WTC11 (cell line): ENCODE results near the gene SNRNP27. TPM values are rescaled to one million over a fixed set of nuclear protein-coding genes. Genes with fewer than 3 reads are reported as not detected.

Source experiments
- ATAC-seq: fragments of 200-7000 bp; cut with Tn5 transposase; 2 replicates; pipeline ENCODE4 v1.10.0; 2021; ENCODE audit warnings: mild to moderate bottlenecking, moderate library complexity
- CTCF ChIA-PET: fragments of 300-600 bp; sonication (Branson Sonifier 250); formaldehyde crosslinking; loops from one replicate; lab custom pipeline; 2021; ENCODE audit warnings: antibody characterized with exemption; lab: Charles Lee
- POLR2A ChIA-PET: fragments of 350-600 bp; sonication (Branson Sonifier 250); formaldehyde crosslinking; loops from one replicate; lab custom pipeline; 2021; ENCODE audit warnings: antibody characterized with exemption; lab: Charles Lee
- DNase-seq: peaks from one replicate; pipeline ENCODE4 v3.0.0; 2021; ENCODE audit warnings: low spot score
- H3K27ac Mint-ChIP-seq: 2 replicates; pipeline ENCODE4 v1.8.0; 2021; ENCODE audit warnings: mixed read lengths
- H3K27me3 Mint-ChIP-seq: 2 replicates; pipeline ENCODE4 v1.8.0; 2021; ENCODE audit warnings: low read depth, mild to moderate bottlenecking, moderate library complexity, mixed read lengths
- H3K36me3 Mint-ChIP-seq: 2 replicates; pipeline ENCODE4 v1.8.0; 2021; ENCODE audit warnings: mixed read lengths
- H3K4me1 Mint-ChIP-seq: 2 replicates; pipeline ENCODE4 v1.8.0; 2022; ENCODE audit warnings: mixed read lengths
- H3K4me3 Mint-ChIP-seq: 2 replicates; pipeline ENCODE4 v1.8.0; 2021; ENCODE audit warnings: mild to moderate bottlenecking, moderate library complexity, mixed read lengths
- H3K9me3 Mint-ChIP-seq: 2 replicates; pipeline ENCODE4 v1.8.0; 2021; ENCODE audit warnings: mixed read lengths
- ATF1 ChIP-seq: sonication (generic); formaldehyde crosslinking; IDR thresholded peaks from 2 replicates; pipeline ENCODE4 v1.8.1; 2023; ENCODE audit warnings: mild to moderate bottlenecking, moderate library complexity, missing genetic modification reagents
- CBFB ChIP-seq: sonication (generic); formaldehyde crosslinking; IDR thresholded peaks from 2 replicates; pipeline ENCODE4 v1.8.1; 2022; ENCODE audit warnings: mild to moderate bottlenecking, low read depth, missing genetic modification reagents
- EMX1 ChIP-seq: fragments of 250-450 bp; sonication (Bioruptor Pico); IDR thresholded peaks from 2 replicates; pipeline ENCODE4 v1.8.0; 2021; ENCODE audit warnings: mild to moderate bottlenecking
- FOXP1 ChIP-seq: sonication (generic); formaldehyde crosslinking; IDR thresholded peaks from 2 replicates; pipeline ENCODE4 v1.8.0; 2022; ENCODE audit warnings: missing genetic modification reagents, mild to moderate bottlenecking, moderate library complexity, borderline replicate concordance
- HMGA2 ChIP-seq: fragments of 250-450 bp; sonication (Bioruptor Pico); IDR thresholded peaks from 2 replicates; pipeline ENCODE4 v1.4.0; 2021; ENCODE audit warnings: mild to moderate bottlenecking, moderate library complexity
- IRF2 ChIP-seq: sonication (generic); formaldehyde crosslinking; IDR thresholded peaks from 2 replicates; pipeline ENCODE4 v1.8.0; 2022; ENCODE audit warnings: low read depth, missing genetic modification reagents, borderline replicate concordance
- JAZF1 ChIP-seq: fragments of 250-450 bp; sonication (Bioruptor Pico); IDR thresholded peaks from 2 replicates; pipeline ENCODE4 v1.9.0; 2021; ENCODE audit warnings: moderate library complexity, mild to moderate bottlenecking, inconsistent platforms
- NFYB ChIP-seq: sonication (generic); formaldehyde crosslinking; conservative IDR thresholded peaks from 2 replicates; pipeline ENCODE4 v1.8.0; 2022; ENCODE audit warnings: low read depth, missing genetic modification reagents
- NR2C2 ChIP-seq: sonication (generic); formaldehyde crosslinking; IDR thresholded peaks from 2 replicates; pipeline ENCODE4 v1.8.0; 2022; ENCODE audit warnings: mild to moderate bottlenecking, missing genetic modification reagents
- NR3C1 ChIP-seq: sonication (generic); formaldehyde crosslinking; conservative IDR thresholded peaks from 2 replicates; pipeline ENCODE4 v1.8.1; 2023; ENCODE audit warnings: low read depth, mild to moderate bottlenecking, missing genetic modification reagents
- TEAD4 ChIP-seq: sonication (generic); formaldehyde crosslinking; IDR thresholded peaks from 2 replicates; pipeline ENCODE4 v1.8.0; 2022; ENCODE audit warnings: mild to moderate bottlenecking, missing genetic modification reagents
- ZNF317 ChIP-seq: sonication (generic); formaldehyde crosslinking; IDR thresholded peaks from 2 replicates; pipeline ENCODE4 v1.8.1; 2023; ENCODE audit warnings: low read depth, mild to moderate bottlenecking, moderate library complexity, missing genetic modification reagents, borderline replicate concordance
- ZNF416 ChIP-seq: fragments of 250-450 bp; sonication (Bioruptor Pico); IDR thresholded peaks from 2 replicates; pipeline ENCODE4 v1.9.0; 2021; ENCODE audit warnings: mild to moderate bottlenecking, inconsistent platforms
- total RNA-seq: library from RNA; stranded (reverse); gene quantifications from 3 replicates; pipeline ENCODE4 v1.2.3, GENCODE V29; 2021
- TF ChIP-seq, protein P1 (sequence below): sonication (generic); formaldehyde crosslinking; IDR thresholded peaks from 2 replicates; pipeline ENCODE4 v1.8.0; 2023; ENCODE audit warnings: missing genetic modification reagents
- TF ChIP-seq, protein P2 (sequence below): sonication (generic); formaldehyde crosslinking; IDR thresholded peaks from 2 replicates; pipeline ENCODE4 v1.8.0; 2023; ENCODE audit warnings: missing genetic modification reagents, mild to moderate bottlenecking, borderline replicate concordance
- TF ChIP-seq, protein P3 (sequence below): sonication (generic); formaldehyde crosslinking; IDR thresholded peaks from 2 replicates; pipeline ENCODE4 v1.8.1; 2023; ENCODE audit warnings: mild to moderate bottlenecking, missing genetic modification reagents, borderline replicate concordance
- TF ChIP-seq, protein P4 (sequence below): fragments of 250-450 bp; sonication (Bioruptor Pico); IDR thresholded peaks from 2 replicates; pipeline ENCODE4 v1.9.0; 2021; ENCODE audit warnings: mild to moderate bottlenecking
- TF ChIP-seq, protein P5 (sequence below): sonication (generic); formaldehyde crosslinking; IDR thresholded peaks from 2 replicates; pipeline ENCODE4 v1.8.1; 2023; ENCODE audit warnings: mild to moderate bottlenecking, missing genetic modification reagents
- TF ChIP-seq, protein P6 (sequence below): sonication (generic); formaldehyde crosslinking; IDR thresholded peaks from 2 replicates; pipeline ENCODE4 v1.8.1; 2023; ENCODE audit warnings: mild to moderate bottlenecking, moderate library complexity, missing genetic modification reagents

Gene SNRNP27
- total RNA-seq, 1 experiment from 2014 or later = 38.4 TPM

DNA sequence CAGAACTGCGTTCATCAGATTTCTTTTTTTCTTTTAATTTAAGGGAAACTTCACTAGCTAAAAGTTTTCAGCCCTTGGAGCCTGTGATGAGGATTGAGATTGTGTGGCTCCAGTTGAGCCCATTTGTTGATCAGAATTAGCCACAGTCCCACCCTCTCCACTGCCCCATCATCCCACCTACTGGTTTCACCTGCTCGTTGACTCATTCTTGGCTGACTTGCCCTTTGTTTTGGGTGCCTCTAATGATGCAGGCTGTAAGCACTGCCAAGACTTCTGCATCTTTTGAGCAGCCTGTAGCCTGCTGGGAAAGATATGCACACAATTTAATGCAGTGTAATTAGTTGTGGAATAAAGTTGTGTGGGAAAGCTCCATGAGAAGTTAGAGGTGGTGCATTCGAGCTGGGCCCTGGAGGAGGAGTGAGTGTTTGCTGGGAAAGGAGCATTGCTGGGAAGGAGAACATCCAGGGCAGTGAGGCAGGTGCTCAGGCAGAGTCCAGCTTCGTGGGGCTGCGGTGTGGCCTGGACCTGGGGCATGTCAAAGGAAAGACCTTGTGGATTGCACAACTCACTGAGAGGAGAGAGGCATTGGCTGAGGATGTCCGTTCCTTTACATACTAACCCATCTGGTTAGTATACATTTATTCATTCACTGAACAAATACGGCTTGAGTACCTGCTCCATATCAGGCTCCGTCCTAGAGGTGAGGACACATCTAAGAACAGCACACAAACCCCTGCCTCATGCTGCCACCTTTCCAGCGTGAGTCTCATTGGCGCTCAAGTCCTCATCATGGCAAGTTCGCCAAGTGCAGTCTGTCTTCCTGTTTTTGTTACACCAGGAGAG is 49.5 kb downstream of the SNRNP27 start:
- no peak for DNase-seq
- CTCF ChIA-PET = no interaction called here

DNA sequence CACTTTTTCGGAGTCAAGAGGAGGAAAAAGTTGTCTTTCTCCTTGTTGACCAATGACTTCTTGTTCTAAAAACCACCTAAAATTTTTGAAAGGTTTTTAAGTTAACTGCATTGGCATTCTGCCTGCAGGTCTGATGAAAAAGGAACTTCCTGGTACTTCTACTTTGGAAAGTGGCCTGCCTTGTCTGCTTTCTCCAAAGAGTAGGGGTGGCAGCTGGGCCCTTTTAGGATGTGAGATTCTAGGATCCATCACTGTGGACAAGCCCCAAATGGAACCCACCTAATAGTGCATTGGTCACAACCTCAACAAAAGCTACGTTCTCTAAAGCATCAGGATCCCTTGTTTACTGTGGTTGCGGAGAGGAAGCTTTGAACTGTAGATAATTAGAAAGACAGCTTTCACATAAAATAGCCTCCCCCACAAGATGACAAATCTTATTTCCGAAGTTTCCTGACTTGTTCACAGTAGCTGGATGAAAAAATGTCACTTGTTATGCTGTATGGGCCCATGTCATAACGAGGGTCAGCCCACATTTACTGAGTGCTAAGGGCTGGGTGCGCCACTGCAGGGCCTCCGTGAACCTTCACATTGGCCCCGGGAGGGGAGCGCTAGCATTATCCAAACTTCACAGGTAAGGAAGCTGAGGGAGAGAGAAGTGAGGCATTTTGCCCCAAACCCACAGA is 50.2 kb downstream of the SNRNP27 start:
- no peak overlapping the region for H3K4me3 Mint-ChIP-seq
- TF ChIP-seq ZNF416 (CRISPR knock-in tag) (no peak), CBFB (no peak), HMGA2 (CRISPR knock-in tag) (no peak), ZNF317 (CRISPR knock-in tag) (no peak), NR3C1 (CRISPR knock-in tag) (no peak), FOXP1 (CRISPR knock-in tag) (no peak), JAZF1 (CRISPR knock-in tag) (no peak), TEAD4 (CRISPR knock-in tag) (no peak), NR2C2 (no peak)
- TF ChIP-seq, protein P1, sequence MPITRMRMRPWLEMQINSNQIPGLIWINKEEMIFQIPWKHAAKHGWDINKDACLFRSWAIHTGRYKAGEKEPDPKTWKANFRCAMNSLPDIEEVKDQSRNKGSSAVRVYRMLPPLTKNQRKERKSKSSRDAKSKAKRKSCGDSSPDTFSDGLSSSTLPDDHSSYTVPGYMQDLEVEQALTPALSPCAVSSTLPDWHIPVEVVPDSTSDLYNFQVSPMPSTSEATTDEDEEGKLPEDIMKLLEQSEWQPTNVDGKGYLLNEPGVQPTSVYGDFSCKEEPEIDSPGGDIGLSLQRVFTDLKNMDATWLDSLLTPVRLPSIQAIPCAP (CRISPR knock-in tag) = no peak
- TF ChIP-seq, protein P2, sequence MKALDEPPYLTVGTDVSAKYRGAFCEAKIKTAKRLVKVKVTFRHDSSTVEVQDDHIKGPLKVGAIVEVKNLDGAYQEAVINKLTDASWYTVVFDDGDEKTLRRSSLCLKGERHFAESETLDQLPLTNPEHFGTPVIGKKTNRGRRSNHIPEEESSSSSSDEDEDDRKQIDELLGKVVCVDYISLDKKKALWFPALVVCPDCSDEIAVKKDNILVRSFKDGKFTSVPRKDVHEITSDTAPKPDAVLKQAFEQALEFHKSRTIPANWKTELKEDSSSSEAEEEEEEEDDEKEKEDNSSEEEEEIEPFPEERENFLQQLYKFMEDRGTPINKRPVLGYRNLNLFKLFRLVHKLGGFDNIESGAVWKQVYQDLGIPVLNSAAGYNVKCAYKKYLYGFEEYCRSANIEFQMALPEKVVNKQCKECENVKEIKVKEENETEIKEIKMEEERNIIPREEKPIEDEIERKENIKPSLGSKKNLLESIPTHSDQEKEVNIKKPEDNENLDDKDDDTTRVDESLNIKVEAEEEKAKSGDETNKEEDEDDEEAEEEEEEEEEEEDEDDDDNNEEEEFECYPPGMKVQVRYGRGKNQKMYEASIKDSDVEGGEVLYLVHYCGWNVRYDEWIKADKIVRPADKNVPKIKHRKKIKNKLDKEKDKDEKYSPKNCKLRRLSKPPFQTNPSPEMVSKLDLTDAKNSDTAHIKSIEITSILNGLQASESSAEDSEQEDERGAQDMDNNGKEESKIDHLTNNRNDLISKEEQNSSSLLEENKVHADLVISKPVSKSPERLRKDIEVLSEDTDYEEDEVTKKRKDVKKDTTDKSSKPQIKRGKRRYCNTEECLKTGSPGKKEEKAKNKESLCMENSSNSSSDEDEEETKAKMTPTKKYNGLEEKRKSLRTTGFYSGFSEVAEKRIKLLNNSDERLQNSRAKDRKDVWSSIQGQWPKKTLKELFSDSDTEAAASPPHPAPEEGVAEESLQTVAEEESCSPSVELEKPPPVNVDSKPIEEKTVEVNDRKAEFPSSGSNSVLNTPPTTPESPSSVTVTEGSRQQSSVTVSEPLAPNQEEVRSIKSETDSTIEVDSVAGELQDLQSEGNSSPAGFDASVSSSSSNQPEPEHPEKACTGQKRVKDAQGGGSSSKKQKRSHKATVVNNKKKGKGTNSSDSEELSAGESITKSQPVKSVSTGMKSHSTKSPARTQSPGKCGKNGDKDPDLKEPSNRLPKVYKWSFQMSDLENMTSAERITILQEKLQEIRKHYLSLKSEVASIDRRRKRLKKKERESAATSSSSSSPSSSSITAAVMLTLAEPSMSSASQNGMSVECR (CRISPR knock-in tag) = no peak
- TF ChIP-seq, protein P3, sequence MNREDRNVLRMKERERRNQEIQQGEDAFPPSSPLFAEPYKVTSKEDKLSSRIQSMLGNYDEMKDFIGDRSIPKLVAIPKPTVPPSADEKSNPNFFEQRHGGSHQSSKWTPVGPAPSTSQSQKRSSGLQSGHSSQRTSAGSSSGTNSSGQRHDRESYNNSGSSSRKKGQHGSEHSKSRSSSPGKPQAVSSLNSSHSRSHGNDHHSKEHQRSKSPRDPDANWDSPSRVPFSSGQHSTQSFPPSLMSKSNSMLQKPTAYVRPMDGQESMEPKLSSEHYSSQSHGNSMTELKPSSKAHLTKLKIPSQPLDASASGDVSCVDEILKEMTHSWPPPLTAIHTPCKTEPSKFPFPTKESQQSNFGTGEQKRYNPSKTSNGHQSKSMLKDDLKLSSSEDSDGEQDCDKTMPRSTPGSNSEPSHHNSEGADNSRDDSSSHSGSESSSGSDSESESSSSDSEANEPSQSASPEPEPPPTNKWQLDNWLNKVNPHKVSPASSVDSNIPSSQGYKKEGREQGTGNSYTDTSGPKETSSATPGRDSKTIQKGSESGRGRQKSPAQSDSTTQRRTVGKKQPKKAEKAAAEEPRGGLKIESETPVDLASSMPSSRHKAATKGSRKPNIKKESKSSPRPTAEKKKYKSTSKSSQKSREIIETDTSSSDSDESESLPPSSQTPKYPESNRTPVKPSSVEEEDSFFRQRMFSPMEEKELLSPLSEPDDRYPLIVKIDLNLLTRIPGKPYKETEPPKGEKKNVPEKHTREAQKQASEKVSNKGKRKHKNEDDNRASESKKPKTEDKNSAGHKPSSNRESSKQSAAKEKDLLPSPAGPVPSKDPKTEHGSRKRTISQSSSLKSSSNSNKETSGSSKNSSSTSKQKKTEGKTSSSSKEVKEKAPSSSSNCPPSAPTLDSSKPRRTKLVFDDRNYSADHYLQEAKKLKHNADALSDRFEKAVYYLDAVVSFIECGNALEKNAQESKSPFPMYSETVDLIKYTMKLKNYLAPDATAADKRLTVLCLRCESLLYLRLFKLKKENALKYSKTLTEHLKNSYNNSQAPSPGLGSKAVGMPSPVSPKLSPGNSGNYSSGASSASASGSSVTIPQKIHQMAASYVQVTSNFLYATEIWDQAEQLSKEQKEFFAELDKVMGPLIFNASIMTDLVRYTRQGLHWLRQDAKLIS (CRISPR knock-in tag) = no peak

More for the DNA sequence above, 49.5 kb downstream of the SNRNP27 start:
- TF ChIP-seq ATF1 (no peak), FOXP1 (CRISPR knock-in tag) (no peak), EMX1 (CRISPR knock-in tag) (no peak), NFYB (no peak), IRF2 (CRISPR knock-in tag) (no peak)
- TF ChIP-seq, protein P4, sequence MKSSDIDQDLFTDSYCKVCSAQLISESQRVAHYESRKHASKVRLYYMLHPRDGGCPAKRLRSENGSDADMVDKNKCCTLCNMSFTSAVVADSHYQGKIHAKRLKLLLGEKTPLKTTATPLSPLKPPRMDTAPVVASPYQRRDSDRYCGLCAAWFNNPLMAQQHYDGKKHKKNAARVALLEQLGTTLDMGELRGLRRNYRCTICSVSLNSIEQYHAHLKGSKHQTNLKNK (CRISPR knock-in tag) = no peak
- TF ChIP-seq, protein P5, sequence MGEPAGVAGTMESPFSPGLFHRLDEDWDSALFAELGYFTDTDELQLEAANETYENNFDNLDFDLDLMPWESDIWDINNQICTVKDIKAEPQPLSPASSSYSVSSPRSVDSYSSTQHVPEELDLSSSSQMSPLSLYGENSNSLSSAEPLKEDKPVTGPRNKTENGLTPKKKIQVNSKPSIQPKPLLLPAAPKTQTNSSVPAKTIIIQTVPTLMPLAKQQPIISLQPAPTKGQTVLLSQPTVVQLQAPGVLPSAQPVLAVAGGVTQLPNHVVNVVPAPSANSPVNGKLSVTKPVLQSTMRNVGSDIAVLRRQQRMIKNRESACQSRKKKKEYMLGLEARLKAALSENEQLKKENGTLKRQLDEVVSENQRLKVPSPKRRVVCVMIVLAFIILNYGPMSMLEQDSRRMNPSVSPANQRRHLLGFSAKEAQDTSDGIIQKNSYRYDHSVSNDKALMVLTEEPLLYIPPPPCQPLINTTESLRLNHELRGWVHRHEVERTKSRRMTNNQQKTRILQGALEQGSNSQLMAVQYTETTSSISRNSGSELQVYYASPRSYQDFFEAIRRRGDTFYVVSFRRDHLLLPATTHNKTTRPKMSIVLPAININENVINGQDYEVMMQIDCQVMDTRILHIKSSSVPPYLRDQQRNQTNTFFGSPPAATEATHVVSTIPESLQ (CRISPR knock-in tag) = no peak
- TF ChIP-seq, protein P6, sequence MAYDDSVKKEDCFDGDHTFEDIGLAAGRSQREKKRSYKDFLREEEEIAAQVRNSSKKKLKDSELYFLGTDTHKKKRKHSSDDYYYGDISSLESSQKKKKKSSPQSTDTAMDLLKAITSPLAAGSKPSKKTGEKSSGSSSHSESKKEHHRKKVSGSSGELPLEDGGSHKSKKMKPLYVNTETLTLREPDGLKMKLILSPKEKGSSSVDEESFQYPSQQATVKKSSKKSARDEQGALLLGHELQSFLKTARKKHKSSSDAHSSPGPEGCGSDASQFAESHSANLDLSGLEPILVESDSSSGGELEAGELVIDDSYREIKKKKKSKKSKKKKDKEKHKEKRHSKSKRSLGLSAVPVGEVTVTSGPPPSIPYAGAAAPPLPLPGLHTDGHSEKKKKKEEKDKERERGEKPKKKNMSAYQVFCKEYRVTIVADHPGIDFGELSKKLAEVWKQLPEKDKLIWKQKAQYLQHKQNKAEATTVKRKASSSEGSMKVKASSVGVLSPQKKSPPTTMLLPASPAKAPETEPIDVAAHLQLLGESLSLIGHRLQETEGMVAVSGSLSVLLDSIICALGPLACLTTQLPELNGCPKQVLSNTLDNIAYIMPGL = no peak
- Mint-ChIP-seq H3K27ac (peak overlapping the region; percentile 27; the same call in 1 of the 2 replicates), H3K4me3 (no peak overlapping the region), H3K9me3 (no peaks in the 10 kb centered on the region), H3K36me3 (peaks cover 2% of the 10 kb centered on the region; the same call in 1 of the 2 replicates), H3K4me1 (peaks cover 12% of the 10 kb centered on the region), H3K27me3 (no peaks in the 10 kb centered on the region)
- peak; percentile 48; the same call in 1 of the 2 replicates for ATAC-seq
- POLR2A ChIA-PET = interaction anchor here (1.3 kb wide), 1 partner anchor 29 kb away, joined by 3 read pairs; the partner anchor contains the start of gene MXD1

More for the DNA sequence above, 50.2 kb downstream of the SNRNP27 start:
- ATAC-seq (no peak), DNase-seq (no peak)
- Mint-ChIP-seq H3K27me3 (no peaks in the 10 kb centered on the region), H3K36me3 (no peaks in the 10 kb centered on the region), H3K27ac (no peak overlapping the region; the same call in 1 of the 2 replicates), H3K9me3 (no peaks in the 10 kb centered on the region), H3K4me1 (peaks cover 12% of the 10 kb centered on the region)
- POLR2A ChIA-PET = no interaction called here
- CTCF ChIA-PET = no interaction called here
